GM18508 (cell line): ENCODE results near the gene ALDH16A1.
A peak's percentile ranks its signal among the peaks of the same experiment; 100 is the strongest.
"Not testable (repeated sequence)": the region's sequence is repeated elsewhere in the genome, so short reads cannot be mapped to it uniquely, and the experiment has no call there.

ENCODE experiments used
- ATAC-seq: cut with Tn5 transposase; IDR thresholded peaks from one replicate; pipeline ENCODE4 v1.9.1; 2021; ENCODE audit warnings: moderate number of reproducible peaks; ENCODE audit not compliant: insufficient read depth, unreplicated experiment

ALDH16A1 gene

GRCh38 chr19:49439836-49440235 lies 13.2 kb upstream of the ALDH16A1 start:
- no peak for ATAC-seq

GRCh38 chr19:49440439-49441209 lies 12.4 kb upstream of the ALDH16A1 start:
- ATAC-seq: no peak

GRCh38 chr19:49441210-49441959 lies 11.6 kb upstream of the ALDH16A1 start, which contains the start of gene SLC17A7:
TSS of gene SLC17A7 (minus strand) at chr19:49441527. CDS start at chr19:49441379, 148 bp downstream.
- ATAC-seq: no peak

GRCh38 chr19:49441960-49442350 lies 11.1 kb upstream of the ALDH16A1 start:
- no peak for ATAC-seq

- no peak for ATAC-seq
These were observed 10.7 kb upstream of the ALDH16A1 start for GRCh38 chr19:49442354-49442753.

- ATAC-seq: no peak
These were observed 10.2 kb upstream of the ALDH16A1 start for GRCh38 chr19:49442771-49443365.

- peak; percentile 51 for ATAC-seq
These were observed 9.5 kb upstream of the ALDH16A1 start for GRCh38 chr19:49443366-49444099.

GRCh38 chr19:49444100-49444700 lies 8.8 kb upstream of the ALDH16A1 start:
- ATAC-seq: not testable (repeated sequence)

GRCh38 chr19:49445997-49446396 lies 7.0 kb upstream of the ALDH16A1 start:
- no peak for ATAC-seq

- ATAC-seq: no peak
These were observed 5.3 kb upstream of the ALDH16A1 start for GRCh38 chr19:49447485-49448431.

GRCh38 chr19:49448432-49448786 lies 4.6 kb upstream of the ALDH16A1 start:
- no peak for ATAC-seq

GRCh38 chr19:49450405-49450804 lies 2.6 kb upstream of the ALDH16A1 start:
- ATAC-seq: no peak

- ATAC-seq: no peak
These were observed 1.4 kb upstream of the ALDH16A1 start, which contains the start of gene PIH1D1 for GRCh38 chr19:49451430-49452181. TSS of gene PIH1D1 (minus strand) at chr19:49451814. CDS start at chr19:49451574, 240 bp downstream.

- no peak for ATAC-seq
These were observed 774 bp downstream of the ALDH16A1 start for GRCh38 chr19:49453757-49454240.

- no peak for ATAC-seq
These were observed 2.7 kb downstream of the ALDH16A1 start for GRCh38 chr19:49455773-49456172.

- ATAC-seq: no peak
These were observed 3.3 kb downstream of the ALDH16A1 start for GRCh38 chr19:49456326-49456725.

GRCh38 chr19:49458567-49458903 lies 5.5 kb downstream of the ALDH16A1 start:
- no peak for ATAC-seq

- no peak for ATAC-seq
These were observed 6.4 kb downstream of the ALDH16A1 start for GRCh38 chr19:49459388-49459787.
